Measurements from ENCODE around the gene SLC16A12. TPM values are rescaled to one million over a fixed set of nuclear protein-coding genes. Genes with fewer than 3 reads are reported as not detected.
A peak's percentile ranks its signal among the peaks of the same experiment; 100 is the strongest.

SLC16A12 gene
- total and polyA plus RNA-seq, 12 donors = 1.8 to 3.6 (median 2.7) TPM

- Histone ChIP-seq H3K4me3 (no peak overlapping the region), H3K27ac (peak overlapping the region; percentile 23 to 92 (median 70)), H3K9me3 (no peaks in the 10 kb centered on the region), H3K36me3 (no peaks in the 10 kb centered on the region), H3K4me1 (peaks cover 4 to 91% (median 29%) of the 10 kb centered on the region in 9 donors), H3K27me3 (no peaks in the 10 kb centered on the region)
- intact Hi-C loops (cut with DNase I) = loop anchor here in 4 of 10 donors (5.0 kb wide), 2 partner anchors 37 to 42 kb away; no protein-coding TSS in a partner anchor
- DNase-seq = peak in 1 of 2 donors; percentile 56
- ATAC-seq = peak; percentile 36 to 78 (median 56)
- TF ChIP-seq CTCF (IDR thresholded peaks at IDR 0.05) = no peak
- 64 to 70% methylated on average over 12 of the region's 12 CpGs for WGBS, 2 donors
These were observed 16.2 kb downstream of the SLC16A12 start for GRCh38 chr10:89518876-89519842.

GRCh38 chr10:89518108-89518507 is 17.3 kb downstream of the SLC16A12 start:
- Histone ChIP-seq H3K27ac (peak overlapping the region; percentile 28 to 92 (median 70)), H3K4me3 (no peak overlapping the region), H3K36me3 (no peaks in the 10 kb centered on the region), H3K4me1 (peaks cover 4 to 86% (median 29%) of the 10 kb centered on the region in 9 donors), H3K9me3 (no peaks in the 10 kb centered on the region), H3K27me3 (no peaks in the 10 kb centered on the region)
- intact Hi-C loops (cut with DNase I) = loop anchor here in 4 of 10 donors (5.0 kb wide), 2 partner anchors 36 to 41 kb away; no protein-coding TSS in a partner anchor
- DNase-seq (peak in 1 of 2 donors; percentile 28), ATAC-seq (peak in 2 of 8 donors; percentile 15 to 53)
- 27 to 36% methylated on average over 3 of the region's 3 CpGs for WGBS, 2 donors
- no peak for TF ChIP-seq CTCF (IDR thresholded peaks at IDR 0.05)

GRCh38 chr10:89516149-89516832 is 19.1 kb downstream of the SLC16A12 start:
- peak overlapping the region in 8 of 10 donors; percentile 8 to 35 (median 31) for H3K4me3 ChIP-seq
- 8 to 19% methylated on average over 7 of the region's 7 CpGs for WGBS, 2 donors
- intact Hi-C loops (cut with DNase I) = loop anchor here in 4 of 10 donors (5.0 kb wide), 2 partner anchors 34 to 39 kb away; no protein-coding TSS in a partner anchor

More at GRCh38 chr10:89516149-89516832, 19.1 kb downstream of the SLC16A12 start:
- TF ChIP-seq CTCF (IDR thresholded peaks at IDR 0.05) = no peak
- ATAC-seq (peak; percentile 50 to 78 (median 62)), DNase-seq (peak; percentile 48 to 81)
- Histone ChIP-seq H3K9me3 (peaks cover 0 to 1% (median 0%) of the 10 kb centered on the region in 11 donors), H3K4me1 (peaks cover 4 to 67% (median 29%) of the 10 kb centered on the region in 9 donors), H3K36me3 (no peaks in the 10 kb centered on the region), H3K27ac (peak overlapping the region; percentile 57 to 92 (median 84)), H3K27me3 (no peaks in the 10 kb centered on the region)
